IPS-20b (cell line): ENCODE measurements around the gene AJAP1.

ENCODE experiments used
- H3K27ac ChIP-seq: one replicate; pipeline ENCODE4 v1.5.1; 2013; ENCODE audit warnings: low read length
- H3K27me3 ChIP-seq: 2 replicates; pipeline ENCODE4 v1.6.1; 2013; ENCODE audit warnings: mild to moderate bottlenecking, low read length, inconsistent platforms; ENCODE audit not compliant: insufficient read depth
- H3K36me3 ChIP-seq: 2 replicates; pipeline ENCODE4 v1.6.1; 2013; ENCODE audit warnings: low read depth, mild to moderate bottlenecking, inconsistent platforms, low read length, moderate library complexity; ENCODE audit not compliant: insufficient read depth
- H3K4me1 ChIP-seq: 2 replicates; pipeline ENCODE4 v1.6.1; 2013; ENCODE audit warnings: mild to moderate bottlenecking, control low read depth, inconsistent platforms, low read length, moderate library complexity; ENCODE audit not compliant: insufficient read depth
- H3K4me3 ChIP-seq: 2 replicates; pipeline ENCODE4 v1.5.1; 2013; ENCODE audit warnings: mild to moderate bottlenecking, low read length, inconsistent platforms
- H3K9ac ChIP-seq: 2 replicates; pipeline ENCODE4 v1.6.1; 2013; ENCODE audit warnings: low read depth, mild to moderate bottlenecking, inconsistent platforms, low read length, moderate library complexity
- H3K9me3 ChIP-seq: 2 replicates; pipeline ENCODE4 v1.6.1; 2013; ENCODE audit warnings: mild to moderate bottlenecking, low read depth, low read length, inconsistent platforms; ENCODE audit not compliant: insufficient read depth

AJAP1 gene

DNA sequence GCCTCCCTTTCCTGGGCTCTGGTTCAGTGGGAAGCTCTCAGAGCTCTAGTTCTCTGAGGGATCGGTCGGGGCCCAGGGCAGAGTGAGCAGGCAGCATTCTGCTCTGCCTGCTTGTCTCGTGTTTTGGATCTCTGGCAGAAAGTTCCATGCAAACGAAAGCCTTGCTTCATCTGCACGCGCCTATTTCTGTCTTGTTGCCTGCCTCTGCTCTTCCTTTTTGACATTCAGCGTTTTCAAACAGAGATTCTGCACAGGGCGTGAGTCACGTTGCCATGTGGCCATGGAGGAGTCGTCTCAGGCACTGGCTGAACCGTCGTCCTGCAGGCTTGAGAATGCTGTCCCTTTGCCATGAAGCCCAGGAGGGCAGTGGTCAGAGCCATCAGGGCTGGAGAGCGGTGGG is 20.3 kb downstream of the AJAP1 start:
- H3K9ac ChIP-seq, result no peak overlapping the region
- 0 out of 2 replicates have a peak, but pooled peaks cover 5% of the 10 kb centered on the region for H3K9me3 ChIP-seq
- H3K36me3 ChIP-seq, result no peaks in the 10 kb centered on the region
- no peaks in the 10 kb centered on the region for H3K27me3 ChIP-seq
- H3K27ac ChIP-seq, result no peak overlapping the region
- no peak overlapping the region for H3K4me3 ChIP-seq
- H3K4me1 ChIP-seq, result no peaks in the 10 kb centered on the region

DNA sequence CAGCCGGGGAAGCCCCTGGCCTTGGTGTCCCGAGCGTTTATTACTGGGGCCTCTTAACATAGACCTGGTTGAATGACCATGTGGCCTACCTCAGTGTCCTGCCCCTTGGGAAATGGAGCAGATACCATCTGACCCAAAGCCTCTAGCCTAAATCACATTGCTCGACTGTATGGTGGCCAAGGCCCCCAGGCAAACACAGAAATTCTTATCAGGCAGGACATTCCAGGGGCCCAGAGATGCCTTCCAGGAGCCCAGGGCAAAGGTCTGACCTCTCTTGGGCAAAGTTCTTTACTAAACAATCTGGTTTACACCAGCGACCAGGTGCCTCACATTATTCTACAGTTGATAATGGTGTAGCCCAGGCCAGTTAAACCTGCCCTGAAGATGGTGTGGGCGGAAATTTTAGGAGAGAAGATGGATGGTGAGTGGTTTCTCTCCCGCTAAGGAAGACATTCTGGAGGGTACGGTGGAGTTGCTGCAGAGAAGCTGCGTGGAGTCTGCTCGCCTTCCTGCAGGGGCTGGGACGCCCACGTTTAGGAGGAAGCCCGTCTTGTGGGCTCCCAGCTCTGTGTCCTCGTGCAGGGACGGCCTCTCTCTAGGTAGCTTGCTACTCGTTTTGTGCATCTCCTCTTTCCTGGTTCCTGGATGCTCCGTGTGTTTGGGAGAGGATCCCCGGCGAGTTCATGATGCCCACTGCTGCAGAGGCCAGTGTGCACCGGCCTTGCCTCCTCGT is 21.2 kb downstream of the AJAP1 start:
- no peak overlapping the region for H3K9ac ChIP-seq
- H3K4me3 ChIP-seq, result no peak overlapping the region
- no peaks in the 10 kb centered on the region for H3K36me3 ChIP-seq

GRCh38 chr1:4676253-4676652 is 21.8 kb downstream of the AJAP1 start:
- no peaks in the 10 kb centered on the region for H3K4me1 ChIP-seq
- H3K9ac ChIP-seq, result no peak overlapping the region
- no peaks in the 10 kb centered on the region for H3K36me3 ChIP-seq
- no peak overlapping the region for H3K27ac ChIP-seq
- no peak overlapping the region for H3K4me3 ChIP-seq
- 0 out of 2 replicates have a peak, but pooled peaks cover 5% of the 10 kb centered on the region for H3K9me3 ChIP-seq
- H3K27me3 ChIP-seq, result no peaks in the 10 kb centered on the region

More for the DNA sequence above, 21.2 kb downstream of the AJAP1 start:
- Histone ChIP-seq H3K9me3 (0 out of 2 replicates have a peak, but pooled peaks cover 5% of the 10 kb centered on the region), H3K4me1 (no peaks in the 10 kb centered on the region), H3K27ac (no peak overlapping the region), H3K27me3 (no peaks in the 10 kb centered on the region)

DNA sequence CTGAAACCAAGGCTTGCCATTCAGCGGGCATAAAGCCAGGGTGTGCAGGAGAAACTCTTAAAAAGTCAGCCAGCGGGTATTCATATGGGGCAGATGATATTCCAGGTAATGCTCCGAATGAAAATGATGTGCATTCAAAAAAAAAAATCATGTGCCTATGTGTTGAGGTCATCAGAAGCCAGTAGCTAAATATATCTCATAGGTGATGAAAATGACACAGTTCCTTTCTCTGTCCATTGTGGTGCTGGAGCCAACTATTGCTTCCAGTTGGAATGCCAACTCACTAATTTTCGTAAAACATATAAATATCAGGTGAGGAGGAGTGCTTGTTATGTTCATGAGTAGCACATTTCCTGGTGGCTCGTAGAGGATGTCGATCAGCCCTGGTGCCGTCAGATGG is 23.2 kb downstream of the AJAP1 start:
- Histone ChIP-seq H3K36me3 (no peaks in the 10 kb centered on the region), H3K4me3 (no peak overlapping the region), H3K9me3 (0 out of 2 replicates have a peak, but pooled peaks cover 5% of the 10 kb centered on the region), H3K27ac (no peak overlapping the region), H3K4me1 (no peaks in the 10 kb centered on the region), H3K27me3 (no peaks in the 10 kb centered on the region), H3K9ac (no peak overlapping the region)

- no peaks in the 10 kb centered on the region for H3K27me3 ChIP-seq
- no peak overlapping the region for H3K4me3 ChIP-seq
- 0 out of 2 replicates have a peak, but pooled peaks cover 5% of the 10 kb centered on the region for H3K9me3 ChIP-seq
- no peaks in the 10 kb centered on the region for H3K4me1 ChIP-seq
- no peaks in the 10 kb centered on the region for H3K36me3 ChIP-seq
- no peak overlapping the region for H3K9ac ChIP-seq
- no peak overlapping the region for H3K27ac ChIP-seq
These were observed 23.8 kb downstream of the AJAP1 start for GRCh38 chr1:4678066-4678717.

DNA sequence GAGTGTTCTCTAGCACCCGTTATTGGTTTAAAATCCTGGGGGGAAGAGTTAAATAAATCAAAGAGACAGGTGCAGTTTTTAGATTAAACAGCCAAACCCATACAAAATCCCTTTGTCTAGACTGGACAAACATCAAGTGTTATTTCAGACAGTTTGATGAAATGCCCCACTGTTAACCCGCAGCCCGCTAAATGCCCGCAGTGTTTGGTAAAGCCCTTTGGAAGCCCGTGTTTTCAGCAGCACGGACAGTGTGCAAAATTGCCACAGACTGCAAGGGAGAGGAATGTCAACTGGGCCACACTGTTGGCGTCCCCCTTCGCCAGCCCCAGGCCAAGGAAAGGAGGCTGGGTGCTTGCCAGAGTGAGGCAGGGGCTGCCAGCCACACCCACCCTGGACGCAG is 26.6 kb downstream of the AJAP1 start:
- Histone ChIP-seq H3K9ac (no peak overlapping the region), H3K36me3 (no peaks in the 10 kb centered on the region), H3K4me1 (peaks cover 11% of the 10 kb centered on the region), H3K27me3 (no peaks in the 10 kb centered on the region), H3K4me3 (no peak overlapping the region), H3K27ac (no peak overlapping the region), H3K9me3 (0 out of 2 replicates have a peak, but pooled peaks cover 5% of the 10 kb centered on the region)

GRCh38 chr1:4682607-4683220 is 28.3 kb downstream of the AJAP1 start:
- Histone ChIP-seq H3K27ac (no peak overlapping the region), H3K4me3 (no peak overlapping the region), H3K9me3 (0 out of 2 replicates have a peak, but pooled peaks cover 5% of the 10 kb centered on the region), H3K4me1 (peaks cover 11% of the 10 kb centered on the region), H3K27me3 (no peaks in the 10 kb centered on the region), H3K9ac (no peak overlapping the region), H3K36me3 (no peaks in the 10 kb centered on the region)

- no peaks in the 10 kb centered on the region for H3K27me3 ChIP-seq
- H3K9me3 ChIP-seq, result no peaks in the 10 kb centered on the region
- no peak overlapping the region for H3K27ac ChIP-seq
- peaks cover 11% of the 10 kb centered on the region for H3K4me1 ChIP-seq
- no peak overlapping the region for H3K4me3 ChIP-seq
- H3K36me3 ChIP-seq, result no peaks in the 10 kb centered on the region
- H3K9ac ChIP-seq, result no peak overlapping the region
These were observed 29.7 kb downstream of the AJAP1 start for GRCh38 chr1:4684136-4684535.

DNA sequence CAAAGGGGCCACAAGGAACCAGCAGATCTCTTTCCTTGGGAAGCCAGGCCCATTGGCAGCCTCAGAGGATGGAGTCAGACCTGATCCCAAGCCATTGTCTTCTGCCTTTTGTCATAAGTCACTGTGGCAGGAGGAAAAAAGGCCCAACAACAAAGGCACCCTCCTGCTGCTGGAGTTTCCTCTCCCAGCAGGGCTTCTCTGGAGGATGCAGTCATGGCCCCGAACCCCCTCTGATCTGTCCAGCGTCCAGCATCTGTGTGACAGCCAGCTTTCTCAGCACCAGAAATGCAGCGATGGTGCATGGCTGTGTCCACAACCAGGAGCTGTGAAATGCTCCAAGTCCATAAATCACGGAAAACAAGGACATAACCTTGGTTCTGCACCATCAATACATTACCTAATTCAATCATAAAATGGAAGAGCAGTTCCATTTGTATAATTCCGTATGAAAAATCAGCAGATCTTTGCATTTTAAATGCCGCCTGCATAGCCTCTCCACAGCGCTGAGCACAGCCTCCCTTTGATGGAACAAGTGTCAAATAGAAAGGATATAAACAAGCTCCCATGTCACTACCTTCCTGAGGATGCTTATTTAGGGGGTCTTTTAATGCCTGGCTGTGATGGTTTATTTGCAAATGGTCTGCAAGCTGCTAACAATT is 30.6 kb downstream of the AJAP1 start:
- H3K4me1 ChIP-seq, result peaks cover 11% of the 10 kb centered on the region
- H3K9ac ChIP-seq, result no peak overlapping the region
- no peak overlapping the region for H3K27ac ChIP-seq
- H3K36me3 ChIP-seq, result no peaks in the 10 kb centered on the region
- no peaks in the 10 kb centered on the region for H3K9me3 ChIP-seq
- no peaks in the 10 kb centered on the region for H3K27me3 ChIP-seq
- H3K4me3 ChIP-seq, result no peak overlapping the region

- Histone ChIP-seq H3K36me3 (no peaks in the 10 kb centered on the region), H3K9me3 (no peaks in the 10 kb centered on the region), H3K27me3 (no peaks in the 10 kb centered on the region), H3K27ac (no peak overlapping the region), H3K4me1 (peaks cover 11% of the 10 kb centered on the region), H3K9ac (no peak overlapping the region), H3K4me3 (no peak overlapping the region)
These were observed 31.1 kb downstream of the AJAP1 start for GRCh38 chr1:4685523-4685865.

DNA sequence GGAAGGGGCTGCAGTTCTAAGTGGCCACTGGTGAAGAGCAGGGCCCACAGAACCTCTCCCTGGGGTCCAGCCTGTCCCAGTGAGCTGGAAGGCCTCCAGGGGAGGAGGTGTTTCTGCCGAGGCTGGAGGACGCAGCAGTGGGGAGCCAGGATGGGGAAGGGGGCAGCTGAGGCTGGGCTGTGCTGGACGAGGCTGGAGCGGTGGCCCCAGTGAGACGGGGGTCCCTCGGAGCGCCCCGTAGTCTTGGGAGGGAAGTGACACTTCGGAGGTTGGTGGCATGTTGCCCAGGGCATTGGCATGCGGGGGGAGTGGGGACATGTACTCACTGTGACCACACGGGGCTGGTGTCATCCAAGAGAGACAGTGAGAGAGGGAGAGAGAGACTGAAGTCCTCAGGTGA is 33.5 kb downstream of the AJAP1 start:
- Histone ChIP-seq H3K4me3 (no peak overlapping the region), H3K27me3 (no peaks in the 10 kb centered on the region), H3K27ac (no peak overlapping the region), H3K4me1 (peaks cover 11% of the 10 kb centered on the region), H3K36me3 (no peaks in the 10 kb centered on the region), H3K9ac (no peak overlapping the region), H3K9me3 (no peaks in the 10 kb centered on the region)
